CD4-positive, alpha-beta T cell treated with Interleukin-17A for 4 hours (primary cell): ENCODE results near the gene ANKLE1.

Experiments
- DNase-seq: peaks from one replicate; pipeline ENCODE4 v3.0.0-alpha.2; 2020; ENCODE audit warnings: mixed read lengths

Gene ANKLE1

DNA sequence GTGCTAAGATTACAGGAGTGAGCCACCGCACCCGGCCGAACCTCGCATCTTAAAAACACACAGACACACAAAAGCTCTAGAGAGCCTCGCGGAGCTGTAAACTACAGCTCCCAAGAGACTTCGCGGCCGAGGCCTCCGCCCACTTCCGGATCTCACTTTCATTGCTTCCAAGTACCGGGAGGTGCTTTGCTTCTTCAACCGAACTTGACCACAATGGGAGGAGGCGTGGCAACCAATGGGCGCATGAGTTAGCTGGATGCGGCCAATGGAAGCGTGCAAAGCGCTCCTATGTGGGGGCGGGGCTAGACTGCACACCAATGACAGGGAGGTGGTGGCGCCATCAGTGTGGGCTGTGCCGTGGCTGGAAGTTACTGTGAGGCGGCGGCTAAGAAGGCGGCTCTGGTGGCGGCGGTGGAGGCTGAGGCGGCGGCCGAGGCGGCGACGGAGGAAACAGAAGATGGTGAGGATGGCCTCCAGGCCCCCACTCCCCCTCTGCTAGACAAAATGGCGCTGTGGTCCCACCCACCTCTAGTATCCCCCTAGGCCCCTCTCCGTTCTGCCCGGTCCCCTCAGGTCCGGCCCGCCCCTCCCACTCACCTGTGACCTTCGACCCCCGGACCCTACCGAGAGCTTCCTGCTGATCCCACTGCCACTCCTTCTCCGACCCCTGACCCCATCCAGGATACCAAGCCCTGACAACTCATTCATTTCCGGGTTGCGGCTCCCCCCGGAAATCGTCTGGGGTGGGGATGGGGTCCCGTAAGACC lies 27.7 kb downstream of the ANKLE1 start, which contains the start of gene DDA1:
DDA1 (plus strand) TSS at position 366 of the 767 bp plus-strand sequence; CDS start at position 458, 92 bp downstream.
- DNase-seq, result peak; percentile 99

GRCh38 chr19:17309965-17310461 lies 28.3 kb downstream of the ANKLE1 start:
- no peak for DNase-seq

DNA sequence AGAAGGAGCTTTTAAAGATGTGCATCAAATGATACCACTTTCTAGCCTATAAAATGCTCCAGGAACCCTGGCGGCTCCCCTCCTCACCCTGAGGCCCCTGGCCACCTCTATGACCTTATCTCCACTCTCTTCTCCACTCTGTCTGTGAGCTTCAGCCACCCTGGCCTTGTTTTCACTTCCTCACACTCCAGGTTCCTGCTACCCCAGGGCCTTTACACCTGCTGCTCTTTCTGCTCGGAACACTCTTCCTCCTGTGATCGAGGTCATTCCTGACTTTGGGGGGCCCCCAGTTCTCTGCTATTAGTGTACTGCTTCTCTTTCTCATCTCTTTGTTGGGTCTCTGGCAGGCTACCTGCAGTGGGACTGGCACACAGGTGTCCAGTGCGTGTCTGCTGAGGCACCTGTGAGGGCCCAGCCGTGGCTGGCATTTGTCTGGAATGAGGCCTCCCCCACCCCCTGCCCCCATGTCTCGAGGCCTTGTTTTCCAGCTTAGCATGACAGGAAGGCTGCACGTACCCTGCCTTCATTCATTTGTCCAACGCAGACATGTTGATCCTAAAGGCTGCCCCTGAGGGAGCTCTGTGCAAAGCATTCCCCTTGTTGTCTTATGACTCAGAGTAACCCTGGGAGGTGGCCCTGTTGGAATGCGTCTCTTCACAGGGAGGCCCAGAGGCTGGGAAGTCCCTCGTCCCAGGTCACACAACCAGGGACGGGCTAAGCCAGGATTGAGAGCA lies 29.9 kb downstream of the ANKLE1 start:
- DNase-seq, result no peak

- no peak for DNase-seq
Observed at GRCh38 chr19:17312189-17313113, 30.8 kb downstream of the ANKLE1 start.

DNA sequence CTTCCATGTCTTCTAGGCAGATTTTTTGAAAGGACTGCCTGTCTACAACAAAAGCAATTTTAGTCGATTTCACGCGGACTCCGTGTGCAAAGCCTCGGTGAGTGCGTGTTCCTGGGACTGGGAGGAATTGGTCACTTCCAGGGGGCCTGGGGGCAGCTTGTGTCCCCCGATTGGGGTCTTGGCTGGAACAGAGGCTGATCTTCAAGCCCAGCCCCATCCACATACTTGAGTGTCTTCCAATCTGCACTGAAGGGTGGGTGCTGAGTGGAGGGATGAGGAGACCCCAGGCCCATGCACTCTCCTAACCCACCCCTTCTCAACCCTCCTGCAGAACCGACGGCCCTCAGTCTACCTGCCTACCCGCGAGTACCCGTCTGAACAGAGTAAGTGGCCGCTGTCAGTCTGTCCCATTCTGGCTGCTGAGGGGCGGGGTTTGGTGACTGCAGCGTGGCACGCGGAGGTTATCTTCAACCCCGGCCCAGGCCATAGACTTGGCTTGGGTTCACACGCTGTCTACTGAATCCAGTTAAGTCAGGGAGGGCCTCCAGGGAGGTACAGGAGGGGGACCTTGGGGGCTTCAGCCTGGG lies 32.4 kb downstream of the ANKLE1 start:
- DNase-seq, result no peak

GRCh38 chr19:17318966-17319365 lies 37.3 kb downstream of the ANKLE1 start:
- DNase-seq, result no peak

GRCh38 chr19:17319473-17320238 lies 38.0 kb downstream of the ANKLE1 start:
- DNase-seq, result no peak

GRCh38 chr19:17320435-17320834 lies 38.7 kb downstream of the ANKLE1 start:
- DNase-seq, result no peak

- DNase-seq, result no peak
Observed at GRCh38 chr19:17321655-17322489, 40.2 kb downstream of the ANKLE1 start.

DNA sequence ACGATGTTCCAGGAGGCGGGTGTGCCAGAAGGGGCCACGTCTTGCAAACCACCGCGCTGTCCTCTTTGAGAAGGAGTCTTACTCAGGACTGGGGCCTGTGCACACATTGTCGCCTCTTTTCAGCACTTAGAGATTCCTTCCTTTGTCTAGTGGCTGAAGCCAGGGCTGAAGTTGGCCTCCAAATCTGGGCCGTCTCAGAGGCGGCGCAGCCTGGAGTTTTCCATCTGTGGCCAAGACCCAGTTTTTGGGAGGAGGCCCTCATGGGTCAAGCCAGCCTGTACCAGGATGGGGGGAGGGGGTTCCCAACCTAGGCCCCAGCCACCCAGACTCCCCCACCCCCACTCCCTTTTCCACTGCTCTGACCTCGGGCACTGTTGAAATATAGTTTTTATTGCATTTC lies 41.2 kb downstream of the ANKLE1 start:
- no peak for DNase-seq

DNA sequence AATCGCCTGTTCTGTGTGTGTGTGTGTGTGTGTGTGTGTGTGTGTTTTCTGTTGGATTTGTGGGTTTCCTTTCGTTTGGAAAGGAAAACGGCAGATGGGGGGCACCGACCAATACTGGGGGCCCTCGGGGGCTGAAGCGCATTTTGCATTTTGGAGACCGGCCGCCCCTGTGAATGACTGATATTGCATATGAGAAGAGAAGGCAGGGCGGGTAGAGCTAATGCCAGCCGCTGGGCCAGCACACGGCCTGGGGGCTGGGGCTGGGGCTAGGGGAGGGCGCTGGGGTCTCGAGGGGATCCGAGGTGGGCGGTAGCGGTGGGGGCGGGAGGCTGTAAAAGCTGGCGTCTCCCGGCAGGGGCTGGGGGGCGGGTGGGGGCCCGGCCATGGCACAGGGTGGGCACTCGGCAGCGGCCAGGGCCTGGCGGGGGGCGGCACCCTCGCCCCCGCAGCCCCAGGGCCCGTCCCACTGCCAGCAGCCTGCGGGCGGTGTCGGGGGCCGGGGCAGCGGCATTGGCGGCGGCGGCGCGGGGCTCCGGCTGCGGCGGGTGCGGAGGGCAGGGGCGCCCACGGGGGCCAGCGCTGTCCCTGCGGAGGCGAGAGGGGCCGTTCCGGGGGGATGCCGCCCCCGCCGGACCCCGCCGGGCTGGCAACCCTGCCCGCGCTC lies 41.7 kb downstream of the ANKLE1 start:
- DNase-seq, result no peak

- DNase-seq, result peak; percentile 51
Observed at GRCh38 chr19:17323964-17324332, 42.2 kb downstream of the ANKLE1 start.

GRCh38 chr19:17324357-17325114 lies 42.8 kb downstream of the ANKLE1 start:
- DNase-seq, result no peak

DNA sequence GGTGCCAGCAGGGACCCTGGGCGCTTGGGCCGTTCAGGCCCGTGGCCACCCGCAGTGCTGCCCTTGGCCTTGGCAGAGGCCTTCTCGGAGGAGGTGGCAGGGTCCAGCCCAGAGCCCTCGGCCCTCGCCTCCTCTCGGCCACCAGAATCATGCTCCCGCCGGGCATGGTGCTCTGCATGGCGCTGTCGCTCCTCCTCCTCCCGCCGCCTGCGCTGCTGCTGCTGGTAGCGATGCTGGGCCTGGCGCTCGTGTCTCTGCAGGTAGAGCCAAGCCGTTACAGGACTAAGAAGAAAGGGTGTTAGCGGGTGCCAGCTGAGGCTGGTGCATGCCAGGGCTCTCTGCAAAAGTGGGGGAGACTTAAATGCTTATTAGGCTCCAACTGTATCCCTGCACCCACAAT lies 43.4 kb downstream of the ANKLE1 start:
- no peak for DNase-seq

DNA sequence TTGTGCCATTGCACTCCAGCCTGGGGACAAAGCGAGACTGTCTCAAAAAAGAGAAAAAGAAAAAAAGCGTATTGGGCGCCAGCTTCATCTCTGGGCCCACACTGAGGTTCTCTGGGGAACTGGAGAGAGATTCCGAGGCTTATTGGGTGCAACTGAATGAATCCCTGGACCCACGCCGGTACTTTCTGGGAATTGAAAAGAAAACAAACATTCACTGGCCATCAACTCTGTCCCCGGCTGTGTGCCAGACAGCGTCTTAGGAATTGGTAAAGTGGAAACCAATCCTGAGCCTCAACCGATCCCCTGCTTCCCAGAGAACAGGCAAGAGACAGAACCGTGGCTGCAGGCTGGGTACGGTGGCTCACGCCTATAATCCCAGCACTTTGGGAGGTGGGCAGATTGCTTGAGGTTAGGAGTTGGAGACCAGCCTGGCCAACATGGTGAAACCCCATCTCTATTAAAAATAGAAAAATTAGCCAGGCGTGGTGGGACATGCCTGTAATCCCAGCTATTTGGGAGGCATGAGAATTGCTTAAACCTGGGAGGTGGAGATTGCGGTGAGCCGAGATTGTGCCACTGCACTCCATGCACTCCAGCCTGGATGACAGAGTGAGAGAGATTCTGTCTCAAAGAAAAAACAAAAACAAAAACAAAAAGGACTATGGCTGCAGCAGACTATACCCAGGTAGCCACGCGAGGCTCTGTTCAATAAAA lies 44.3 kb downstream of the ANKLE1 start:
- DNase-seq, result no peak

GRCh38 chr19:17326595-17326966 lies 44.9 kb downstream of the ANKLE1 start:
- no peak for DNase-seq

GRCh38 chr19:17327068-17327653 lies 45.5 kb downstream of the ANKLE1 start:
- DNase-seq, result no peak
